Measurements from ENCODE around the gene MLLT6.
"Not testable (repeated sequence)": the region's sequence is repeated elsewhere in the genome, so short reads cannot be mapped to it uniquely, and the experiment has no call there.

Gene MLLT6

DNA sequence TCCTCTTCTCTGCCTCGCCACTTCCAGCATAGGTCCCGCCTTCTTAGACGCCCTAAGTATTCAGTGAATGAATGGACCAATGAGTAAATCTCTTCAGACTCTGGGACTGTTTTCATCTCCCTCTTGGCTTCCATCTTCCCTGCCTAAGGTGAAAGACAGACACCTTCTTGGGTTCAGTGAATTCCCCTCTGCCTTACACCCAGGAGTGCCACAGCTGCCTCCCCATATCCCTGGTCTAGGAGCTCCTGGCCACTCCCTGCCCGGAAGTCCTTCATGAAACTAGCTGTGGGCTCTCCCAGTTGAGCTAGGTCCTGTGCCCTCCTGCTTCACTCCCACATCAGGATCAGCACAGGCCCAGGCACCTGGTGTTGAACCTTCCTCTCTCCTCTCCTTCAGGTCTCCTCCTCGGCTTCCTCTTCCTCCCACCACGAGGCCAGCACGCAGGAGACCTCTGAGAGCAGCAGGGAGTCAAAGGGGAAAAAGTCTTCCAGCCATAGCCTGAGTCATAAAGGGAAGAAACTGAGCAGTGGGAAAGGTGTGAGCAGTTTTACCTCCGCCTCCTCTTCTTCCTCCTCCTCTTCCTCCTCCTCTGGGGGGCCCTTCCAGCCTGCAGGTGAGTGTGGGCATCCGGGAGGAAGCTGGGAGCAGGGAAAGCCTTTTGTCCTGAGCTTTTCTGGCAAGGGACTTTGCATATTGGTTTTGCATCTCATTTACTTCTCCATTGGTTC lies 10.3 kb downstream of the MLLT6 start:
- Histone ChIP-seq H3K36me3 (ENCODE audit: control insufficient read depth, insufficient read depth, low read length) (peaks cover 26% of the 10 kb centered on the region), H3K4me3 (ENCODE audit: low read length) (no peak overlapping the region), H3K9me3 (ENCODE audit: control insufficient read depth, low read length) (no peaks in the 10 kb centered on the region), H3K27me3 (ENCODE audit: control insufficient read depth, insufficient read depth, low read length) (no peaks in the 10 kb centered on the region), H3K9ac (ENCODE audit: low read length) (no peak overlapping the region), H3K4me1 (ENCODE audit: control insufficient read depth, insufficient read depth, low read length) (peaks cover 9% of the 10 kb centered on the region)

DNA sequence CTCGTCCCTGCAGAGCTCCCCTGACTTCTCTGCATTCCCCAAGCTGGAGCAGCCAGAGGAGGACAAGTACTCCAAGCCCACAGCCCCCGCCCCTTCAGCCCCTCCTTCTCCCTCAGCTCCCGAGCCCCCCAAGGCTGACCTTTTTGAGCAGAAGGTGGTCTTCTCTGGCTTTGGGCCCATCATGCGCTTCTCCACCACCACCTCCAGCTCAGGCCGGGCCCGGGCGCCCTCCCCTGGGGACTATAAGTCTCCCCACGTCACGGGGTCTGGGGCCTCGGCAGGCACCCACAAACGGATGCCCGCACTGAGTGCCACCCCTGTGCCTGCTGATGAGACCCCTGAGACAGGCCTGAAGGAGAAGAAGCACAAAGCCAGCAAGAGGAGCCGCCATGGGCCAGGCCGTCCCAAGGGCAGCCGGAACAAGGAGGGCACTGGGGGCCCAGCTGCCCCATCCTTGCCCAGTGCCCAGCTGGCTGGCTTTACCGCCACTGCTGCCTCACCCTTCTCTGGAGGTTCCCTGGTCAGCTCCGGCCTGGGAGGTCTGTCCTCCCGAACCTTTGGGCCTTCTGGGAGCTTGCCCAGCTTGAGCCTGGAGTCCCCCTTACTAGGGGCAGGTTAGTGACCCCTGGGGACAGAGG lies 11.4 kb downstream of the MLLT6 start:
- Histone ChIP-seq H3K9me3 (ENCODE audit: control insufficient read depth, low read length) (no peaks in the 10 kb centered on the region), H3K9ac (ENCODE audit: low read length) (no peak overlapping the region), H3K4me1 (ENCODE audit: control insufficient read depth, insufficient read depth, low read length) (peaks cover 9% of the 10 kb centered on the region), H3K4me3 (ENCODE audit: low read length) (no peak overlapping the region), H3K36me3 (ENCODE audit: control insufficient read depth, insufficient read depth, low read length) (peaks cover 30% of the 10 kb centered on the region), H3K27me3 (ENCODE audit: control insufficient read depth, insufficient read depth, low read length) (no peaks in the 10 kb centered on the region)

DNA sequence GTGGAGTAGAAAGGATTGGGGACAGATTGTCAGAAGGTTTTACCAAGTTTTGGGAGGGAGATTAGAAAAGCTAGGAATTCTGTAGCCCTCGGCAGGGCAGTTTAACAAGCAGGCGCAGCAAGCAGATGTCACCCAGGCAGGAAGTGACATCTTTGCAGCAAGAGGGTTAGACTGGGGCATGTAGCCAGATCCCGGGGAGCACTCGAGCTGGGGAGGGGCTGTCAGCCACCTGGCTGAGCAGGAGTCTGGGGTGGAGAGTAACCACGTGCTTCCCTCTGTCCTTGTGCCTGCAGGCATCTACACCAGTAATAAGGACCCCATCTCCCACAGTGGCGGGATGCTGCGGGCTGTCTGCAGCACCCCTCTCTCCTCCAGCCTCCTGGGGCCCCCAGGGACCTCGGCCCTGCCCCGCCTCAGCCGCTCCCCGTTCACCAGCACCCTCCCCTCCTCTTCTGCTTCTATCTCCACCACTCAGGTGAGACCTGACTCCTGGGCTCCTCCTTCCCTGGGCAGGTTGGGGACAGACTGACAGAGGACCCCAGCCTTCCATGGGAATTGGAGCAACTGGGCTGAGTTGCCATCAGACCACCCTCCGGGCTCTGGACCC lies 12.2 kb downstream of the MLLT6 start:
- Histone ChIP-seq H3K36me3 (ENCODE audit: control insufficient read depth, insufficient read depth, low read length) (peaks cover 27% of the 10 kb centered on the region), H3K9ac (ENCODE audit: low read length) (no peak overlapping the region)

DNA sequence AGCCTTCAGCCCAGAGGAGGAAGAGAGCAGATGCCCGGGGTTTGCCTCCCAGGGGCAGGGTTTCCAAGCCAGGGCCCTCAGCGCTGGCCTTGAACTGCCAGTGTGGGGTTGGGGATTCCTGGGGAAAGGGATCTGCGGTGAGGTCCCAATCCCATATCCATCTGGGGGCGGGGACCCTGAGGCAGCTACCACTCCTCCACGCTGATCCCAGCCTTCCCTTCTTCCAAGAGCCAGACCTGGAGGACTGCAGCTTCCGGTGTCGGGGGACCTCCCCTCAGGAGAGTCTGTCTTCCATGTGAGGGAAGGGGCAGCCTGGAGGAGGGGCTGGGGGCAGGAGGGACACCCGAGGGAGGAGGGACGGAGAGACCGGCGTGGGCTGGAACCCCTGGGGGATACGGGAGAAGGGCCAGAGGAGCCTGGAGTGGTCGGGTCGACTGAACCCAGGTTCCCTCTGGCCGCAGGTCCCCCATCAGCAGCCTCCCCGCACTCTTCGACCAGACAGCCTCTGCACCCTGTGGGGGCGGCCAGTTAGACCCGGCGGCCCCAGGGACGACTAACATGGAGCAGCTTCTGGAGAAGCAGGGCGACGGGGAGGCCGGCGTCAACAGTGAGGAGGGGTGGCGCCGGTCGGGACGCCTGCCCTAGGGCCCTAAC lies 14.3 kb downstream of the MLLT6 start:
- Histone ChIP-seq H3K9ac (ENCODE audit: low read length) (no peak overlapping the region), H3K4me3 (ENCODE audit: low read length) (no peak overlapping the region), H3K27me3 (ENCODE audit: control insufficient read depth, insufficient read depth, low read length) (no peaks in the 10 kb centered on the region), H3K9me3 (ENCODE audit: control insufficient read depth, low read length) (no peaks in the 10 kb centered on the region), H3K36me3 (ENCODE audit: control insufficient read depth, insufficient read depth, low read length) (peaks cover 16% of the 10 kb centered on the region), H3K4me1 (ENCODE audit: control insufficient read depth, insufficient read depth, low read length) (peaks cover 13% of the 10 kb centered on the region)

More for the DNA sequence above, 12.2 kb downstream of the MLLT6 start:
- Histone ChIP-seq H3K4me3 (ENCODE audit: low read length) (no peak overlapping the region), H3K9me3 (ENCODE audit: control insufficient read depth, low read length) (no peaks in the 10 kb centered on the region), H3K27me3 (ENCODE audit: control insufficient read depth, insufficient read depth, low read length) (no peaks in the 10 kb centered on the region), H3K4me1 (ENCODE audit: control insufficient read depth, insufficient read depth, low read length) (peaks cover 9% of the 10 kb centered on the region)

DNA sequence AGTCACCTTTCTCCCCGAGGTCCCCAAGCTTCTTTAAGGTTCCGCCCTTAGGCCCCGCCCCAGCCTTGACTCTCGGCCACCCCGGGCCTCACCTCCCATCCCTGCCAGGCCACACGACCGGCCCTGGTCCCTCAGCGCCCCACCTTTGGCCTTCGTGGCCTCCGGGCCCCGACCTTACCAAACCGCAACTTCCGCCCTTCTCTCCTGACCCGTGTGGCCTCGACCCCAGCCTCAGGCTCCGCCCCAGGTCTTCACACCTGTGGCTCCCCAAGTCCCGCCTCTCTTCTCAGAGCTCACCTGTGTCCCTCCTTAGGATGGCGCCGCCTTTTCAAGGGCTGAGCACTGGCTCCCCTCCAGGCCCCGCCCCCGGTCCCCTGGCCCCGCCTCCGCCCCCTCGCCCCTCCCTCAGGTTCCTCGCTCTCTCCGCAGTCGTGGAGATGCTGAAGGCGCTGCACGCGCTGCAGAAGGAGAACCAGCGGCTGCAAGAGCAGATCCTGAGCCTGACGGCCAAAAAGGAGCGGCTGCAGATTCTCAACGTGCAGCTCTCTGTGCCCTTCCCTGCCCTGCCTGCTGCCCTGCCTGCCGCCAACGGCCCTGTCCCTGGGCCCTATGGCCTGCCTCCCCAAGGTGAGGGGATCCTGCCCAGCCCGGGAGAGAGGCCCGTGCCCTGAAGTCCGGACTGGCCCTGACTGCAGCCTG lies 15.0 kb downstream of the MLLT6 start:
- Histone ChIP-seq H3K9me3 (ENCODE audit: control insufficient read depth, low read length) (no peaks in the 10 kb centered on the region), H3K9ac (ENCODE audit: low read length) (no peak overlapping the region), H3K36me3 (ENCODE audit: control insufficient read depth, insufficient read depth, low read length) (peaks cover 16% of the 10 kb centered on the region), H3K4me3 (ENCODE audit: low read length) (no peak overlapping the region), H3K27me3 (ENCODE audit: control insufficient read depth, insufficient read depth, low read length) (no peaks in the 10 kb centered on the region), H3K4me1 (ENCODE audit: control insufficient read depth, insufficient read depth, low read length) (peaks cover 20% of the 10 kb centered on the region)

DNA sequence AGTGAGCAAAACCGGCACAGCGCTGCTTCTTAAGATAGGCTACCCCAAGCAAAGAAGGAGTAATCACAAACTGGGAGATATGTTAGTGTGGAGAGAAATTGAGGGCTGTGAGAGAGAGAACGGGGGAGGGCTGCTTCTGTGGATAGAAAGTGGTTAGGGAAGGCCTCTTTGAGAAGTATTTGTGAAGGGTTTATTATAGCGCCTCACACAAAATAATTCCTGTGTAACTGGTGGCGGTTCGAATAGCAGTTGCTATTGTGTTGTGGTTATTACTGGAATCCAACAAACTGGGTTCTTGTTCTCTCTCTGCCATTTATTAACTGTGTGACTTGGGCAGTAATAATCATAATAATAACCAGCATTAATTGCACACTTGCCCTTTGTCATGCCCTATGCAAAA lies 15.9 kb downstream of the MLLT6 start:
- H3K4me1 ChIP-seq (ENCODE audit: control insufficient read depth, insufficient read depth, low read length), result peaks cover 28% of the 10 kb centered on the region
- peaks cover 16% of the 10 kb centered on the region for H3K36me3 ChIP-seq (ENCODE audit: control insufficient read depth, insufficient read depth, low read length)
- H3K27me3 ChIP-seq (ENCODE audit: control insufficient read depth, insufficient read depth, low read length), result no peaks in the 10 kb centered on the region
- H3K9ac ChIP-seq (ENCODE audit: low read length), result no peak overlapping the region
- no peak overlapping the region for H3K4me3 ChIP-seq (ENCODE audit: low read length)
- H3K9me3 ChIP-seq (ENCODE audit: control insufficient read depth, low read length), result no peaks in the 10 kb centered on the region

DNA sequence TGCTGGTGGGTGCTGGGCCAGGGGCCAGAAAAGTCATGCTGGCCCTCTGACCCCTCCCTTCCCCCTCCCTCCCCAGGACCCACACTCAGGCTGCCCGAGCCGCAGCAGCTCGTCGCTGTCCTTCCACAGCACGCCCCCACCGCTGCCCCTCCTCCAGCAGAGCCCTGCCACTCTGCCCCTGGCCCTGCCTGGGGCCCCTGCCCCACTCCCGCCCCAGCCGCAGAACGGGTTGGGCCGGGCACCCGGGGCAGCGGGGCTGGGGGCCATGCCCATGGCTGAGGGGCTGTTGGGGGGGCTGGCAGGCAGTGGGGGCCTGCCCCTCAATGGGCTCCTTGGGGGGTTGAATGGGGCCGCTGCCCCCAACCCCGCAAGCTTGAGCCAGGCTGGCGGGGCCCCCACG lies 16.7 kb downstream of the MLLT6 start:
- H3K4me3 ChIP-seq (ENCODE audit: low read length), result no peak overlapping the region
- H3K4me1 ChIP-seq (ENCODE audit: control insufficient read depth, insufficient read depth, low read length), result peaks cover 30% of the 10 kb centered on the region
- peaks cover 15% of the 10 kb centered on the region for H3K36me3 ChIP-seq (ENCODE audit: control insufficient read depth, insufficient read depth, low read length)
- no peaks in the 10 kb centered on the region for H3K27me3 ChIP-seq (ENCODE audit: control insufficient read depth, insufficient read depth, low read length)
- H3K9ac ChIP-seq (ENCODE audit: low read length), result no peak overlapping the region
- no peaks in the 10 kb centered on the region for H3K9me3 ChIP-seq (ENCODE audit: control insufficient read depth, low read length)

DNA sequence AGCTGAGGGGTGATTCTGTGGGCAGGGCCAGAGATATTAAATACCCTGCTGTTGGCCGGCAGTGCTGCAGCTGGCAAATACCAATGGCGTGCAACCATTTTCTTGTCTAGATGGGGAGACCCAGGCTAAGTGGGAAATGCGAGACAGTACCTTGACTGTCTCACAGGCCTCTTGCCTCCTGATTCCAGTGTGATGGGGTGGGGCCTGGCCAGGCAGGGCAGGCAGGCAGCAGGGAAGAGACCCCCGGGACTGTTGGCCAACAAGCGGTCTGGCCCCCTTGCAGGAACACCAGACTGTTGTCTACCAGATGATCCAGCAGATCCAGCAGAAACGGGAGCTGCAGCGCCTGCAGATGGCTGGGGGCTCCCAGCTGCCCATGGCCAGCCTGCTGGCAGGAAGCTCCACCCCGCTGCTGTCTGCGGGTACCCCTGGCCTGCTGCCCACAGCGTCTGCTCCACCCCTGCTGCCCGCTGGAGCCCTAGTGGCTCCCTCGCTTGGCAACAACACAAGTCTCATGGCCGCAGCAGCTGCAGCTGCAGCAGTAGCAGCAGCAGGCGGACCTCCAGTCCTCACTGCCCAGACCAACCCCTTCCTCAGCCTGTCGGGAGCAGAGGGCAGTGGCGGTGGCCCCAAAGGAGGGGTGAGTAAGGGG lies 19.4 kb downstream of the MLLT6 start:
- no peak overlapping the region for H3K4me3 ChIP-seq (ENCODE audit: low read length)
- peaks cover 34% of the 10 kb centered on the region for H3K4me1 ChIP-seq (ENCODE audit: control insufficient read depth, insufficient read depth, low read length)
- H3K9me3 ChIP-seq (ENCODE audit: control insufficient read depth, low read length), result no peaks in the 10 kb centered on the region
- no peaks in the 10 kb centered on the region for H3K27me3 ChIP-seq (ENCODE audit: control insufficient read depth, insufficient read depth, low read length)
- no peak overlapping the region for H3K9ac ChIP-seq (ENCODE audit: low read length)
- H3K36me3 ChIP-seq (ENCODE audit: control insufficient read depth, insufficient read depth, low read length), result peaks cover 12% of the 10 kb centered on the region

DNA sequence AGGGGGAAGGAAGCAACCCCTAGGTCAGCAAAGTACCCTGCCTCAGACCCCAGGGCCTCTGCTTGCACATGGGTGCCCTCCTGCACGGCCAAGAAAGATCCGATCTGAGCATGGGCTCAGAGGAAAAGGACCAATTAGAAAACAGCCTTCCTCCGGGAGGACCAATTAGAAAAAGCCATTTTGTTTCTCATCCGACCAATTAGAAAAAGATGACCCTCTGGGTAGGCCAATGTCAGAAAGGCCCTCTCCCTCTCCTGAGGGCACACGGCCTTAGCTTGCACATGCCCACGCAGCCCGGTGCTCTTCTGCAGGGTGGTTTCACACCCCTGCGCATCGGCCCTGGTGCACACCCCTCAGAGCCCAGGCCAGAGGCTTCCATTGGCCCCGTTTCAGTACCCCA lies 20.0 kb downstream of the MLLT6 start:
- no peak overlapping the region for H3K4me3 ChIP-seq (ENCODE audit: low read length)
- H3K9me3 ChIP-seq (ENCODE audit: control insufficient read depth, low read length), result no peaks in the 10 kb centered on the region
- H3K27me3 ChIP-seq (ENCODE audit: control insufficient read depth, insufficient read depth, low read length), result no peaks in the 10 kb centered on the region
- peaks cover 12% of the 10 kb centered on the region for H3K36me3 ChIP-seq (ENCODE audit: control insufficient read depth, insufficient read depth, low read length)
- peaks cover 38% of the 10 kb centered on the region for H3K4me1 ChIP-seq (ENCODE audit: control insufficient read depth, insufficient read depth, low read length)
- H3K9ac ChIP-seq (ENCODE audit: low read length), result no peak overlapping the region

DNA sequence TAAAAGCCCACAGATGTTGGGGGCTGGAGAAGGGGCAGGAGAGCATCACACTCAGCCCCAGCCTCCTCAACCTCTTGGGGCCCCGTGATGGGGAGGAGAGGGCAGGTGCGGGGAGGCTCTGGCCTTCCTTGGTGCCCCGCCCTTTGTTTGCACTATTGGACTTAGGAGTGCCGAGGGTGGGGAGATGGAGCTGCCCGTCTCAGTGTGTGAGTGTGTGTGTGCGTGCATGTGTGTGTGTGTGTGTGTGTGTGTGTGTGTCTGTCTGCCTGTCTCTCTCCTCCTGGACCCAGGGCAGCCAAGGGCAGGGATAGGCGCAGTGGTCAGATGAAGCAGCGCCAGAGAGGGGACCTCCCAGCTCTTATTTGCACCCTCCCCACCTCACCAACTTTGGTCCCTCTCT lies 21.1 kb downstream of the MLLT6 start:
- not testable (repeated sequence) for H3K9ac ChIP-seq (ENCODE audit: low read length); H3K36me3 ChIP-seq (ENCODE audit: control insufficient read depth, insufficient read depth, low read length); H3K4me3 ChIP-seq (ENCODE audit: low read length); H3K9me3 ChIP-seq (ENCODE audit: control insufficient read depth, low read length); H3K27me3 ChIP-seq (ENCODE audit: control insufficient read depth, insufficient read depth, low read length)
- peaks cover 43% of the 10 kb centered on the region for H3K4me1 ChIP-seq (ENCODE audit: control insufficient read depth, insufficient read depth, low read length)

DNA sequence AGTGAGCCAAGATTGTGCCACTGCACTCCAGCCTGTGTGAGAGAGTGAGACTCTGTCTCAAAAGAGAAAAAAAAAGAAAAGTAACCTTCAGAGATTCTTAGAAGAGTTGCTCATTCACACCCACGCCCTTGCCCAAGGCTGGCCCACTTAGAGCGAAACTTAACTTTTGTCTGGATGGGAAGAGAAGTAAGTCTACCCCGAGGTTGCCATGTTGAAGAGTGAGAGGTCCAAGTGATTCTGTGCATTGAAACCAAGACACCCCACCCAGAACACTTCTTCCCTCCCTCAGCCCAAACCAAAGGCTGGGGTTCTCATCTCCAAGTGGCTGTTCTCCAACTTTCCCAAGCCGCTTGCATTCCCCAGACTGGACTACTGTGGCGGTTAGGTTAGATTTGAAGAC lies 22.7 kb downstream of the MLLT6 start:
- Histone ChIP-seq H3K9me3 (ENCODE audit: control insufficient read depth, low read length) (no peaks in the 10 kb centered on the region), H3K27me3 (ENCODE audit: control insufficient read depth, insufficient read depth, low read length) (no peaks in the 10 kb centered on the region), H3K4me3 (ENCODE audit: low read length) (no peak overlapping the region), H3K9ac (ENCODE audit: low read length) (no peak overlapping the region), H3K36me3 (ENCODE audit: control insufficient read depth, insufficient read depth, low read length) (no peaks in the 10 kb centered on the region), H3K4me1 (ENCODE audit: control insufficient read depth, insufficient read depth, low read length) (peaks cover 58% of the 10 kb centered on the region)
